Osteocyte (in vitro differentiated cells): ENCODE data around the gene EXD1. TPM values are rescaled to one million over a fixed set of nuclear protein-coding genes. Genes with fewer than 3 reads are reported as not detected.
A peak's percentile ranks its signal among the peaks of the same experiment; 100 is the strongest.

Source experiments
- DNase-seq: peaks from one replicate; pipeline ENCODE4 v3.0.0; 2021; ENCODE audit warnings: mixed read lengths; ENCODE audit not compliant: unreplicated experiment; ENCODE audit errors: extremely low spot score
- H3K27ac Mint-ChIP-seq: one replicate; pipeline ENCODE4 v1.8.0; 2021; ENCODE audit warnings: mild to moderate bottlenecking, mixed read lengths; ENCODE audit not compliant: unreplicated experiment
- H3K27me3 Mint-ChIP-seq: one replicate; pipeline ENCODE4 v1.8.0; 2021; ENCODE audit warnings: mixed read lengths; ENCODE audit not compliant: unreplicated experiment
- H3K36me3 Mint-ChIP-seq: one replicate; pipeline ENCODE4 v1.8.0; 2021; ENCODE audit warnings: mixed read lengths; ENCODE audit not compliant: unreplicated experiment
- H3K4me1 Mint-ChIP-seq: one replicate; pipeline ENCODE4 v1.8.0; 2021; ENCODE audit warnings: mixed read lengths; ENCODE audit not compliant: unreplicated experiment
- H3K4me3 Mint-ChIP-seq: one replicate; pipeline ENCODE4 v1.8.0; 2021; ENCODE audit warnings: mild to moderate bottlenecking, moderate library complexity, mixed read lengths; ENCODE audit not compliant: unreplicated experiment
- H3K9me3 Mint-ChIP-seq: one replicate; pipeline ENCODE4 v1.8.0; 2021; ENCODE audit warnings: mixed read lengths; ENCODE audit not compliant: unreplicated experiment
- CTCF ChIP-seq: fragments of 200-600 bp; sonication (generic); IDR thresholded peaks from 2 replicates; pipeline ENCODE4 v1.5.0; 2021; ENCODE audit warnings: antibody characterized with exemption, mild to moderate bottlenecking, moderate library complexity
- total RNA-seq: library from RNA; stranded (reverse); gene quantifications from 2 replicates; pipeline ENCODE4 v1.2.1, GENCODE V29; 2021

Gene EXD1
- total RNA-seq, 1 donor from 2014 or later = not detected

- Mint-ChIP-seq H3K4me3 (peak overlapping the region; percentile 90), H3K27me3 (peaks cover 3% of the 10 kb centered on the region), H3K36me3 (no peaks in the 10 kb centered on the region), H3K27ac (peak overlapping the region; percentile 95), H3K9me3 (no peaks in the 10 kb centered on the region), H3K4me1 (peaks cover 23% of the 10 kb centered on the region)
- TF ChIP-seq CTCF = no peak
- no peak for DNase-seq
Measured at GRCh38 chr15:41231422-41232226, 1.1 kb upstream of the EXD1 start.

- H3K27ac Mint-ChIP-seq = peak overlapping the region; percentile 95
Measured at GRCh38 chr15:41230345-41230649, 260 bp downstream of the EXD1 start.

GRCh38 chr15:41219381-41219780 is 11.2 kb downstream of the EXD1 start:
- Mint-ChIP-seq H3K9me3 (no peaks in the 10 kb centered on the region), H3K27ac (no peak overlapping the region), H3K27me3 (peaks cover 51% of the 10 kb centered on the region), H3K36me3 (no peaks in the 10 kb centered on the region), H3K4me1 (no peaks in the 10 kb centered on the region), H3K4me3 (no peak overlapping the region)
- TF ChIP-seq CTCF = no peak
- DNase-seq = no peak

More at GRCh38 chr15:41230345-41230649, 260 bp downstream of the EXD1 start:
- Mint-ChIP-seq H3K4me1 (peaks cover 23% of the 10 kb centered on the region), H3K9me3 (no peaks in the 10 kb centered on the region), H3K36me3 (no peaks in the 10 kb centered on the region), H3K4me3 (peak overlapping the region; percentile 90), H3K27me3 (peaks cover 8% of the 10 kb centered on the region)
- DNase-seq = no peak
- TF ChIP-seq CTCF = no peak

- H3K4me1 Mint-ChIP-seq = no peaks in the 10 kb centered on the region
- H3K27ac Mint-ChIP-seq = no peak overlapping the region
- H3K9me3 Mint-ChIP-seq = no peaks in the 10 kb centered on the region
- peaks cover 48% of the 10 kb centered on the region for H3K27me3 Mint-ChIP-seq
- no peak for TF ChIP-seq CTCF
- H3K36me3 Mint-ChIP-seq = no peaks in the 10 kb centered on the region
- no peak for DNase-seq
- no peak overlapping the region for H3K4me3 Mint-ChIP-seq
Measured at GRCh38 chr15:41218851-41219250, 11.7 kb downstream of the EXD1 start.

GRCh38 chr15:41215708-41216107 is 14.8 kb downstream of the EXD1 start:
- TF ChIP-seq CTCF = no peak
- no peak overlapping the region for H3K4me3 Mint-ChIP-seq
- no peaks in the 10 kb centered on the region for H3K9me3 Mint-ChIP-seq
- no peaks in the 10 kb centered on the region for H3K36me3 Mint-ChIP-seq
- no peak for DNase-seq
- H3K4me1 Mint-ChIP-seq = no peaks in the 10 kb centered on the region
- H3K27me3 Mint-ChIP-seq = peaks cover 59% of the 10 kb centered on the region
- no peak overlapping the region for H3K27ac Mint-ChIP-seq
